Psoas muscle (tissue), 8 donors: ENCODE data around the gene ECHDC3. TPM values are rescaled to one million over a fixed set of nuclear protein-coding genes. Genes with fewer than 3 reads are reported as not detected.

Source experiments
- ATAC-seq, 4 donors: fragments of 200-7000 bp; cut with Tn5 transposase; one replicate each; pipeline ENCODE4 v1.9.1; 2020; ENCODE audit warnings: moderate library complexity in 3 of 4, mild to moderate bottlenecking in 2 of 4
- DNase-seq, 2 donors: peaks; one replicate each; pipeline ENCODE4 v3.0.0-alpha.2; 2020
- H3K27ac ChIP-seq: fragments of 200-600 bp; one replicate; pipeline ENCODE4 v1.8.0; 2022
- H3K27me3 ChIP-seq, 3 donors: fragments of 200-600 bp in 1 of 3; one replicate each; pipeline versions ENCODE4 v1.6.1 to v1.8.0; 2013 to 2022; ENCODE audit warnings: low read length in 2 of 3, mild to moderate bottlenecking in 2 of 3, moderate library complexity in 1 of 3; ENCODE audit not compliant: insufficient read depth in 3 of 3
- H3K36me3 ChIP-seq, 2 donors: fragments of 200-600 bp in 1 of 2; one replicate each; pipeline versions ENCODE4 v1.6.1 to v1.8.0; 2013 to 2022; ENCODE audit warnings: low read depth in 1 of 2, mild to moderate bottlenecking in 1 of 2, moderate library complexity in 1 of 2; ENCODE audit not compliant: insufficient read depth in 1 of 2
- H3K4me1 ChIP-seq: fragments of 200-600 bp; one replicate; pipeline ENCODE4 v1.8.0; 2022
- H3K4me3 ChIP-seq: fragments of 200-600 bp; one replicate; pipeline ENCODE4 v1.8.0; 2022; ENCODE audit warnings: mild to moderate bottlenecking
- H3K9me3 ChIP-seq: fragments of 200-600 bp; one replicate; pipeline ENCODE4 v1.8.0; 2022
- WGBS, 3 donors: extraction: QIAGEN DNeasy Blood & Tissue Kit; methylation state at CpG; one replicate each; pipeline versions ENCODE4 v1.1.6 to v1.1.7; 2013; 5-methylcytosine and 5-hydroxymethylcytosine counted together
- intact Hi-C, 2 donors: fragments of 100-400 bp; cut with DNase I; formaldehyde crosslinking; loops; one replicate each; pipeline versions ENCODE4 v1.11.0 to v1.14.2; 2022
- polyA plus RNA-seq, 3 donors: library from polyadenylated mRNA; stranded (reverse); fragments of 200-250 nt; gene quantifications; one replicate each; pipeline ENCODE4 v1.2.3, GENCODE V29; 2013
- total RNA-seq, 4 donors: library from RNA; stranded (reverse); fragmentation: NEBNext Ultra II Directional in 2 of 4; extraction: Animal tissue kit (Norgen Biotek cat#: 25700) in 2 of 4; gene quantifications; one replicate each; pipeline versions ENCODE4 v1.2.1 to v1.2.4, GENCODE V29; 2021 to 2023
- TF ChIP-seq, protein P1 (sequence below): fragments of 200-600 bp; IDR thresholded peaks from one replicate; pipeline ENCODE4 v1.8.0; 2022; ENCODE audit warnings: antibody characterized with exemption
- donor health status: healthy with polysubstance abuse.
- donor health status: DM: no; HTN: no; CAD: no; lungs with moderate emphysema.
- donor health status: Bipolar disorder and iron deficiency.
- donor health status: healthy.
- donor health status: DM: yes; HTN: yes; CAD: no.
- donor health status: DM: no; HTN: no; CAD: no.
- donor health status: DM: no; HTN: no; CAD: no.
- donor health status: DM: yes; HTN: yes; CAD: no.

The ECHDC3 gene
- total and polyA plus RNA-seq, 7 donors: 39.9 to 146 (median 66.9) TPM

DNA sequence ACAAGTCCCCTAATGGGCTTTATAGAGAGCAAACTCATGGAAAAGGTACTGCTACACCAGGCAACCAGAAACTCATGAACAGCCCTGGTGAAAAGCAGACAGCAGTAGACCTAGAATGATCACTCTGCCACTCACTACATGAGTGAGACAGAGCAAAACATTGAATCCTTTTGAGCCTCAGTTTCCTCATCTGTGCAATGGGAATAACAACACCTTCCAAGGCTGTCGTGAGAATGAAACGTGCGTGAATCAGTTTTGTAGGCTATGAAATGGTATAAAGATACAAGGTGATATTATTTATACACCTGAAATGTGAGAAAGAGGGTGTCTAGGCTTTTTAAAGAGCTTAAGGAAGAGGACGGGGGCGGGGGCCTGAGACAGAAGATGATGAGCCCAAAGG, 66.6 kb downstream of the ECHDC3 start:
- Histone ChIP-seq H3K36me3 (no peaks in the 10 kb centered on the region), H3K27ac (no peak overlapping the region), H3K4me1 (no peaks in the 10 kb centered on the region), H3K4me3 (no peak overlapping the region), H3K27me3 (peaks cover 0 to 7% (median 0%) of the 10 kb centered on the region in 3 donors), H3K9me3 (no peaks in the 10 kb centered on the region)
- 95 to 100% (median 98%) methylated on average over 5 of the region's 5 CpGs for WGBS, 3 donors
- TF ChIP-seq, protein P1, sequence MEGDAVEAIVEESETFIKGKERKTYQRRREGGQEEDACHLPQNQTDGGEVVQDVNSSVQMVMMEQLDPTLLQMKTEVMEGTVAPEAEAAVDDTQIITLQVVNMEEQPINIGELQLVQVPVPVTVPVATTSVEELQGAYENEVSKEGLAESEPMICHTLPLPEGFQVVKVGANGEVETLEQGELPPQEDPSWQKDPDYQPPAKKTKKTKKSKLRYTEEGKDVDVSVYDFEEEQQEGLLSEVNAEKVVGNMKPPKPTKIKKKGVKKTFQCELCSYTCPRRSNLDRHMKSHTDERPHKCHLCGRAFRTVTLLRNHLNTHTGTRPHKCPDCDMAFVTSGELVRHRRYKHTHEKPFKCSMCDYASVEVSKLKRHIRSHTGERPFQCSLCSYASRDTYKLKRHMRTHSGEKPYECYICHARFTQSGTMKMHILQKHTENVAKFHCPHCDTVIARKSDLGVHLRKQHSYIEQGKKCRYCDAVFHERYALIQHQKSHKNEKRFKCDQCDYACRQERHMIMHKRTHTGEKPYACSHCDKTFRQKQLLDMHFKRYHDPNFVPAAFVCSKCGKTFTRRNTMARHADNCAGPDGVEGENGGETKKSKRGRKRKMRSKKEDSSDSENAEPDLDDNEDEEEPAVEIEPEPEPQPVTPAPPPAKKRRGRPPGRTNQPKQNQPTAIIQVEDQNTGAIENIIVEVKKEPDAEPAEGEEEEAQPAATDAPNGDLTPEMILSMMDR: no peak
- intact Hi-C loops: no loop called here
- no peak for ATAC-seq
- no peak for DNase-seq

GRCh38 chr10:11810313-11810766, 68.2 kb downstream of the ECHDC3 start:
- H3K27ac ChIP-seq: no peak overlapping the region
- DNase-seq (no peak), ATAC-seq (no peak)
- no peaks in the 10 kb centered on the region for H3K9me3 ChIP-seq
- intact Hi-C loops: no loop called here
- peaks cover 0 to 7% (median 2%) of the 10 kb centered on the region in 3 donors for H3K27me3 ChIP-seq
- TF ChIP-seq, protein P1: no peak
- 21 to 30% (median 22%) methylated on average over 13 of the region's 13 CpGs for WGBS, 3 donors
- H3K4me1 ChIP-seq: no peaks in the 10 kb centered on the region
- no peak overlapping the region for H3K4me3 ChIP-seq
- no peaks in the 10 kb centered on the region for H3K36me3 ChIP-seq

GRCh38 chr10:11810973-11811372, 68.8 kb downstream of the ECHDC3 start:
- WGBS, 3 donors: 72 to 76% (median 75%) methylated on average over 6 of the region's 6 CpGs
- no peak for DNase-seq
- no peaks in the 10 kb centered on the region for H3K4me1 ChIP-seq
- H3K27ac ChIP-seq: no peak overlapping the region
- ATAC-seq: no peak
- intact Hi-C loops: no loop called here
- no peaks in the 10 kb centered on the region for H3K36me3 ChIP-seq
- H3K27me3 ChIP-seq: peaks cover 0 to 7% (median 2%) of the 10 kb centered on the region in 3 donors
- H3K4me3 ChIP-seq: no peak overlapping the region
- H3K9me3 ChIP-seq: no peaks in the 10 kb centered on the region
- TF ChIP-seq, protein P1: no peak

DNA sequence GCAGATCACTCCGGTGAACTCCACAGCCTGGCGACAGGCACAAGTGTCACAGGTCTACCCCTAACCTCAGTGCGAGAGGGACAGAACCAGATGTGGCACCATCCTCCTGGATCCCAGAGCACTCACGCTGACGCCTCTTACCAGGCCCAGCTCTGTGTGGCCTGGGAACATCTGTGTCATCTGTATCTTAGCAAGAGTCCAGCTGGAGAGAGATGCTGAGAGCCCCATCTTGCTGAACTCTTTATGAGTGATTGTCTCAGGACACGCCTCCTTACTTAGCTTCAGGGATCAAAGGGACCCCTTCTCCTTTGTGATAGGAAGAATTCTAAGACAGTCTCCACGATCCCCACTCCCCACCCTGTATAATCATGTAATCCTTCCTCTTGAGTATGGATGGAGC, 71.0 kb downstream of the ECHDC3 start:
- DNase-seq (no peak), ATAC-seq (no peak)
- H3K4me1 ChIP-seq: no peaks in the 10 kb centered on the region
- peaks cover 0 to 7% (median 2%) of the 10 kb centered on the region in 3 donors for H3K27me3 ChIP-seq
- H3K27ac ChIP-seq: no peak overlapping the region
- H3K9me3 ChIP-seq: no peaks in the 10 kb centered on the region
- intact Hi-C loops: no loop called here
- H3K36me3 ChIP-seq: no peaks in the 10 kb centered on the region
- 79 to 81% (median 80%) methylated on average over 7 of the region's 7 CpGs for WGBS, 3 donors
- H3K4me3 ChIP-seq: no peak overlapping the region
- TF ChIP-seq, protein P1: no peak

Other genes with a start within 250 kb of the ECHDC3 start
- gene USP6NL, start 130.7 kb upstream of the ECHDC3 start, total RNA-seq: 1 to 10 TPM; 2.8 to 5.4 (median 3.6) TPM
- 1 to 10 TPM; 1.8 to 4.5 (median 2.4) TPM for gene USP6NL, start 130.7 kb upstream of the ECHDC3 start, polyA plus RNA-seq
- gene PROSER2, start 81.0 kb downstream of the ECHDC3 start, total RNA-seq: 1 to 10 TPM in 3 of 4 donors, under 1 TPM in 1; 0.91 to 2.8 (median 1.6) TPM
- 1 to 10 TPM in 1 of 3 donors, under 1 TPM in 2; 0.63 to 1.6 (median 0.70) TPM for gene PROSER2, start 81.0 kb downstream of the ECHDC3 start, polyA plus RNA-seq